NCI-H510A treated with DMSO at 0.1 percent for 48 hours (cell line): ENCODE data around the gene OST4.

Experiments used
- DNase-seq: peaks from one replicate; lab custom pipeline; 2025; lab: John Stamatoyannopoulos, UW

Gene OST4

GRCh38 chr2:27092696-27093429 lies 21.4 kb upstream of the OST4 start:
- no peak for DNase-seq

DNA sequence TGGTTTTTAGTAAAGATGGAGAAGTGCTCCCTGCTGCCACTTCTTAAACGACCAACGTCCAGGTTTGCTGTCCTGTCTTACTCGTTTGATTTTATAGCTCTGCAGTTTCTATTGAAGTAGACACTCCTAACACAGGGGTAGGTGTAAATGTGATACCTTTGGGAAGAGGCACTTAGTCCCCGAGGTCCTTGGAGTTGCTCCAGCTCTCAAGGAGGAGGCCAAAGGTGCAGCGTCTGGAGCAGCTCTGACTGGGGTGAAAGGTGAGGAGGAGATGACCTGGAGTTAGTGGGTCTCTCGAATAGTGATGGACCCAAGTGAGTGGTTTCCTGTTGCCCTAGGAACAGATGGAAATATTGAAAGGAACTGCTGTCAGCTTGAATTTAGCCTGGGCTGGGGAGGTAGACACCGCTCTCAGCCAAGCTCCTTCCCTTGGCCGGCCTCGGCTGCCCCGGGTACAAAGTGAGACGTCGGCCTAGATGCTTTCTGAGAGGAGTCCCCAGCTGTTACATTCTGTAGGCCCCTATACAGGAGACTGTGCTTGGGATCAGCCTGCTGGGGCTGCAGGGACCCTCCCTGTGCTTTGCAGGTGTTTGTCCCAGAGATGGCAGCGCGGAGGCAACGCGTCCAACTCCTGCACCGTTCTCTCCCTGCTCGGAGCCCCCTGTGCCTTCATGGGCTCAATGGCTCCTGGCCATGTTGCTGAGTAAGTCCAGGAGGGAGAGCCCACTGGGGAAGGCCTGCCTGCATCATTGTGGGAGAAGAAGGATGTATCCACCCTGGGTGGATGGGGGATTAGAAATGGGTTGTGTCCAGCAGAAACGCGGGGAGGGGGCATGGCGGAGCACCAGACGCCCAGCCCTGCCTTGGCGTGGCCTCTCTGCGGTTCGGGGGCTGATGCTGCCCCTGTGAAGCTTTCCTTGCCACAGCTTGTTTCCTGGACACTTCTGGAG lies 20.6 kb upstream of the OST4 start:
- DNase-seq: no peak

GRCh38 chr2:27089111-27089954 lies 17.9 kb upstream of the OST4 start:
- no peak for DNase-seq

GRCh38 chr2:27088634-27089033 lies 17.2 kb upstream of the OST4 start:
- DNase-seq: no peak

DNA sequence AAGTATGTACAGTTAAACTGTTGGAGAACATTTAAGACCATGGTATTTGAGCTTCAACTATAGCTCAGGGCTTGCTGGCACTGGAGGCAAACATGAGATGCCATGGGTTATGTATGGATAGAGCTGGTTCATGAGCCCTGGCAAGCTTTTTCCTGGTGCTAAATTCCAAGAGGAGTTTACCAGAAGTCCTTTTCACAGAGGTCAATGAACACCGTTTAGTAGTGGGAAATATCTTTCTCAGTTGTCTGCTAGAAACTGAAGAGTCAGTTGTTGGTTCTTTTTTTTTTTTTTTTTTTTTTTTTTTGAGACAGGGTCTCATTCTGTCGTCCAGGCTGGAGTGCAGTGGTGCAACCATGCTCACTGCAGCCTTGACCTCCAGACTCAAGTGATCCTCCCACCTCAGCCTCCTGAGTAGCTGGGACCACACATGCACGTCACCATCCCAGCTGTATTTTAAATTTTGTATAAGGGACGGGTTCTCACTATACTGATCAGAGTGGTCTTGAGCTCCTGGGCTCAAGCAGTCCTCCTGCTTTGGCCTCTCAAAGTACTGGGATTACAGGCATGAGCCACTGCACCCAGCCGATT lies 16.5 kb upstream of the OST4 start:
- DNase-seq: no peak

- DNase-seq: peak; percentile 66
Observed at GRCh38 chr2:27086724-27087593, 15.5 kb upstream of the OST4 start, which contains the start of gene KHK. TSS of gene KHK (plus strand) at chr2:27086772. CDS start at chr2:27087260, 488 bp downstream.

DNA sequence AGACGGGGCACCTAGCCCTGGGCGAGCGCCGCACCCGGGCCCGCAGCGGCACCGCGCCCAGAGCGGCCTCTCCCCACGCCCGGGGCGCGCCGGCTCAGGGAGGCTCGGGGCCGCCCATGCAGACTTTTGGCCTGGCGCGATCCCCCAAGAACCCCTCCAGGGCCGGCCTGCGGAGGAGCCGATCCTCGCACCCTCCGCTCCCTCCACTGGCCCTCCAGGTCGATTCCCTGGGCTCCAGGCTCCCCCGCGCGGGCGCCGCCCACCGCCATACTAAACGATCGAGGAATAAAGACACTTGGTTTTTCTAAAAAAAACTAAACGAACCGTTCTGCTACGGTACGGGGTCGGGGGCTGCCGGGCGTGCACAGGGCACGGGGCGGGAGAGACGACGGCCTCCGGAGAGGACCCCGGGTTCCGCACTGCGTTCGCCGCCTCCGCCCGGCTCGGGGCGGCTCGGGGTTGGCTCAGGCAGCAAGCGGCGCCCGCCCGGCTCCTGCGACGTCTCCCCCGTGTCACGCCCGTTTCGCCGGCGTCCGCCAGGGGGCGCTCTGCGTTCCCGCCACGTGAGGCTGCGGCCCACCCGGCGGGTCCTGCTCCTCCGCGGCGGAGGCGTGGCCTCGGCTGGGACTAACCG lies 14.8 kb upstream of the OST4 start:
- peak; percentile 90 for DNase-seq

DNA sequence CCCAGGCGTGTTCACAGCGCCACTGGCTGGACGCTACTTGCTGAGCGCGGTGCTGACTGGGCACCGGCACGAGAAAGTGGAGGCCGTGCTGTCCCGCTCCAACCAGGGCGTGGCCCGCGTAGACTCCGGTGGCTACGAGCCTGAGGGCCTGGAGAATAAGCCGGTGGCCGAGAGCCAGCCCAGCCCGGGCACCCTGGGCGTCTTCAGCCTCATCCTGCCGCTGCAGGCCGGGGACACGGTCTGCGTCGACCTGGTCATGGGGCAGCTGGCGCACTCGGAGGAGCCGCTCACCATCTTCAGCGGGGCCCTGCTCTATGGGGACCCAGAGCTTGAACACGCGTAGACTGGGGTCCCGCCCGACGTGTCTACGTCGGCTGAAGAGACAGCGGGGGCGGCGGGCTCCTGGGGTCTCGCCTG lies 14.2 kb upstream of the OST4 start:
- peak; percentile 35 for DNase-seq

DNA sequence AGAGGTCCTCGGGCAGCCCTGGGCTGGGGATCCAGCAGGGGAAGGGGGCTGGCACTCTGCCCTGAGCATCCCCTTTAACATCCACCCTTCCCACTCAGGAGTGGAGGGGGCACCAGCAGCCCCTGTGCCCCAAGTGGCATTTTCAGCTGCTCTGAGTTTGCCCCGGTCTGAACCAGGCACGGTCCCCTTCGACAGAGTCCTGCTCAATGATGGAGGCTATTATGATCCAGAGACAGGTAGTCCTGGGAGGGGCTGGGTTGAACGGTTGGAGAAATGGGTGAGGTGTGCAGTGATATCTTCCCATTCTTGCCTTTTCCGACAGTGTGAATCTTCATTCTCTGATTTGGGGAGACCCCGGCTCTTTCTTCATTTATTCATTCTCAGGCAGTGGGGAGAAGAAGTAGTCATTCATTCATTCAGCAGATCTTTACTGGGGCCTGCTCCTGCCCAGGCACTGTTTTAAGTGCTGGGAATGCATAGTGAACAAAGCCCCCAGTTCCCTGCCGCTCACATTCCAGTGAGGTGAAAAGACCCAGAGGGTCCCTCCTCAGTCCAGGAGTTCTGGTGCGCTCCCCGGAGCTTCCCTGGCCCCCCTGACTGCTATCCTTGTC lies 13.7 kb upstream of the OST4 start:
- DNase-seq: no peak

- DNase-seq: no peak
Observed at GRCh38 chr2:27084297-27085061, 13.0 kb upstream of the OST4 start.

GRCh38 chr2:27083410-27084296 lies 12.2 kb upstream of the OST4 start:
- no peak for DNase-seq

GRCh38 chr2:27082773-27083409 lies 11.4 kb upstream of the OST4 start:
- DNase-seq: no peak

- no peak for DNase-seq
Observed at GRCh38 chr2:27081984-27082772, 10.7 kb upstream of the OST4 start.

DNA sequence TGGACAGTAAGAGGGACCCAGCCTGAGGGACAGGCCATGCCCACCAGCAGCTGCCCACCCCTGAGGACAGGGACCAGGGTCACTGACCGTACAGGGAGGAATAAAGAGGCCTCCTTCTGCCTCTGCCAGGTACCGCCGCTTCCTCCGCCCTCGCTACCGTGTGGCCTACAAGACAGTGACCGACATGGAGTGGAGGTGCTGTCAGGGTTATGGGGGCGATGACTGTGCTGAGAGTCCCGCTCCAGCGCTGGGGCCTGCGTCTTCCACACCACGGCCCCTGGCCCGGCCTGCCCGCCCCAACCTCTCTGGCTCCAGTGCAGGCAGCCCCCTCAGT lies 9.1 kb upstream of the OST4 start:
- DNase-seq: no peak

DNA sequence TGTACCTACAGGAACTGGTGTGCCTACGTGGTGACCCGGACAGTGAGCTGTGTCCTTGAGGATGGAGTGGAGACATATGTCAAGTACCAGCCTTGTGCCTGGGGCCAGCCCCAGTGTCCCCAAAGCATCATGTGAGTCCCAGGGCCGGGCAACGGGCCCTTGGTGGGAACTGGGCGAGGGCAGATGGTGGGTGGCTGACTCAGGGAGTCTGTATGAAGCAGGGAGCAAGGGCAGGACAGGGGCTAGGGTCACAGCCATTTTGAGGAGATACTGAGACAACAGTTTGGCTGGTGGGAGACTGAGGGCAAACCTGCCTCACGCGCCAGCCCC lies 8.7 kb upstream of the OST4 start:
- DNase-seq: no peak

- DNase-seq: no peak
Observed at GRCh38 chr2:27079233-27080139, 8.0 kb upstream of the OST4 start.
